ENCODE data around the gene WDR81.

- TF ChIP-seq, protein P1, sequence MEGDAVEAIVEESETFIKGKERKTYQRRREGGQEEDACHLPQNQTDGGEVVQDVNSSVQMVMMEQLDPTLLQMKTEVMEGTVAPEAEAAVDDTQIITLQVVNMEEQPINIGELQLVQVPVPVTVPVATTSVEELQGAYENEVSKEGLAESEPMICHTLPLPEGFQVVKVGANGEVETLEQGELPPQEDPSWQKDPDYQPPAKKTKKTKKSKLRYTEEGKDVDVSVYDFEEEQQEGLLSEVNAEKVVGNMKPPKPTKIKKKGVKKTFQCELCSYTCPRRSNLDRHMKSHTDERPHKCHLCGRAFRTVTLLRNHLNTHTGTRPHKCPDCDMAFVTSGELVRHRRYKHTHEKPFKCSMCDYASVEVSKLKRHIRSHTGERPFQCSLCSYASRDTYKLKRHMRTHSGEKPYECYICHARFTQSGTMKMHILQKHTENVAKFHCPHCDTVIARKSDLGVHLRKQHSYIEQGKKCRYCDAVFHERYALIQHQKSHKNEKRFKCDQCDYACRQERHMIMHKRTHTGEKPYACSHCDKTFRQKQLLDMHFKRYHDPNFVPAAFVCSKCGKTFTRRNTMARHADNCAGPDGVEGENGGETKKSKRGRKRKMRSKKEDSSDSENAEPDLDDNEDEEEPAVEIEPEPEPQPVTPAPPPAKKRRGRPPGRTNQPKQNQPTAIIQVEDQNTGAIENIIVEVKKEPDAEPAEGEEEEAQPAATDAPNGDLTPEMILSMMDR (IDR thresholded peaks at IDR 0.05; ENCODE audit: low read length): no peak
- TF ChIP-seq EZH2 (IDR thresholded peaks at IDR 0.05; ENCODE audit: borderline replicate concordance, low read length): no peak
Observed at GRCh38 chr17:1762901-1763898, 38.7 kb downstream of the WDR81 start.

All from OCI-LY1 (cell line).